Psoas muscle (tissue), 8 donors: Measurements from ENCODE around the gene PIWIL1. TPM values are rescaled to one million over a fixed set of nuclear protein-coding genes. Genes with fewer than 3 reads are reported as not detected.

ENCODE experiments used
- ATAC-seq, 4 donors: fragments of 200-7000 bp; cut with Tn5 transposase; one replicate each; pipeline ENCODE4 v1.9.1; 2020; ENCODE audit warnings: moderate library complexity in 3 of 4, mild to moderate bottlenecking in 2 of 4
- DNase-seq, 2 donors: peaks; one replicate each; pipeline ENCODE4 v3.0.0-alpha.2; 2020
- H3K27ac ChIP-seq: fragments of 200-600 bp; one replicate; pipeline ENCODE4 v1.8.0; 2022
- H3K27me3 ChIP-seq, 3 donors: fragments of 200-600 bp in 1 of 3; one replicate each; pipeline versions ENCODE4 v1.6.1 to v1.8.0; 2013 to 2022; ENCODE audit warnings: low read length in 2 of 3, mild to moderate bottlenecking in 2 of 3, moderate library complexity in 1 of 3; ENCODE audit not compliant: insufficient read depth in 3 of 3
- H3K36me3 ChIP-seq, 2 donors: fragments of 200-600 bp in 1 of 2; one replicate each; pipeline versions ENCODE4 v1.6.1 to v1.8.0; 2013 to 2022; ENCODE audit warnings: low read depth in 1 of 2, mild to moderate bottlenecking in 1 of 2, moderate library complexity in 1 of 2; ENCODE audit not compliant: insufficient read depth in 1 of 2
- H3K4me1 ChIP-seq: fragments of 200-600 bp; one replicate; pipeline ENCODE4 v1.8.0; 2022
- H3K4me3 ChIP-seq: fragments of 200-600 bp; one replicate; pipeline ENCODE4 v1.8.0; 2022; ENCODE audit warnings: mild to moderate bottlenecking
- H3K9me3 ChIP-seq: fragments of 200-600 bp; one replicate; pipeline ENCODE4 v1.8.0; 2022
- WGBS, 3 donors: extraction: QIAGEN DNeasy Blood & Tissue Kit; methylation state at CpG; one replicate each; pipeline versions ENCODE4 v1.1.6 to v1.1.7; 2013; 5-methylcytosine and 5-hydroxymethylcytosine counted together
- intact Hi-C, 2 donors: fragments of 100-400 bp; cut with DNase I; formaldehyde crosslinking; loops; one replicate each; pipeline versions ENCODE4 v1.11.0 to v1.14.2; 2022
- polyA plus RNA-seq, 3 donors: library from polyadenylated mRNA; stranded (reverse); fragments of 200-250 nt; gene quantifications; one replicate each; pipeline ENCODE4 v1.2.3, GENCODE V29; 2013
- total RNA-seq, 4 donors: library from RNA; stranded (reverse); fragmentation: NEBNext Ultra II Directional in 2 of 4; extraction: Animal tissue kit (Norgen Biotek cat#: 25700) in 2 of 4; gene quantifications; one replicate each; pipeline versions ENCODE4 v1.2.1 to v1.2.4, GENCODE V29; 2021 to 2023
- TF ChIP-seq, protein P1 (sequence below): fragments of 200-600 bp; IDR thresholded peaks from one replicate; pipeline ENCODE4 v1.8.0; 2022; ENCODE audit warnings: antibody characterized with exemption
- donor health status: healthy with polysubstance abuse.
- donor health status: DM: no; HTN: no; CAD: no; lungs with moderate emphysema.
- donor health status: Bipolar disorder and iron deficiency.
- donor health status: healthy.
- donor health status: DM: yes; HTN: yes; CAD: no.
- donor health status: DM: no; HTN: no; CAD: no.
- donor health status: DM: no; HTN: no; CAD: no.
- donor health status: DM: yes; HTN: yes; CAD: no.

PIWIL1 gene
- total and polyA plus RNA-seq, 7 donors = not detected

GRCh38 chr12:130369816-130370215 lies 32.1 kb downstream of the PIWIL1 start:
- peaks cover 0 to 5% (median 0%) of the 10 kb centered on the region in 3 donors for H3K27me3 ChIP-seq
- ATAC-seq = no peak
- H3K27ac ChIP-seq = no peak overlapping the region
- H3K36me3 ChIP-seq = no peaks in the 10 kb centered on the region
- H3K4me3 ChIP-seq = no peak overlapping the region
- no peaks in the 10 kb centered on the region for H3K9me3 ChIP-seq
- intact Hi-C loops = no loop called here
- DNase-seq = no peak
- 36 to 50% (median 40%) methylated on average over 4 of the region's 4 CpGs for WGBS, 3 donors
- TF ChIP-seq, protein P1, sequence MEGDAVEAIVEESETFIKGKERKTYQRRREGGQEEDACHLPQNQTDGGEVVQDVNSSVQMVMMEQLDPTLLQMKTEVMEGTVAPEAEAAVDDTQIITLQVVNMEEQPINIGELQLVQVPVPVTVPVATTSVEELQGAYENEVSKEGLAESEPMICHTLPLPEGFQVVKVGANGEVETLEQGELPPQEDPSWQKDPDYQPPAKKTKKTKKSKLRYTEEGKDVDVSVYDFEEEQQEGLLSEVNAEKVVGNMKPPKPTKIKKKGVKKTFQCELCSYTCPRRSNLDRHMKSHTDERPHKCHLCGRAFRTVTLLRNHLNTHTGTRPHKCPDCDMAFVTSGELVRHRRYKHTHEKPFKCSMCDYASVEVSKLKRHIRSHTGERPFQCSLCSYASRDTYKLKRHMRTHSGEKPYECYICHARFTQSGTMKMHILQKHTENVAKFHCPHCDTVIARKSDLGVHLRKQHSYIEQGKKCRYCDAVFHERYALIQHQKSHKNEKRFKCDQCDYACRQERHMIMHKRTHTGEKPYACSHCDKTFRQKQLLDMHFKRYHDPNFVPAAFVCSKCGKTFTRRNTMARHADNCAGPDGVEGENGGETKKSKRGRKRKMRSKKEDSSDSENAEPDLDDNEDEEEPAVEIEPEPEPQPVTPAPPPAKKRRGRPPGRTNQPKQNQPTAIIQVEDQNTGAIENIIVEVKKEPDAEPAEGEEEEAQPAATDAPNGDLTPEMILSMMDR = no peak
- H3K4me1 ChIP-seq = no peaks in the 10 kb centered on the region

DNA sequence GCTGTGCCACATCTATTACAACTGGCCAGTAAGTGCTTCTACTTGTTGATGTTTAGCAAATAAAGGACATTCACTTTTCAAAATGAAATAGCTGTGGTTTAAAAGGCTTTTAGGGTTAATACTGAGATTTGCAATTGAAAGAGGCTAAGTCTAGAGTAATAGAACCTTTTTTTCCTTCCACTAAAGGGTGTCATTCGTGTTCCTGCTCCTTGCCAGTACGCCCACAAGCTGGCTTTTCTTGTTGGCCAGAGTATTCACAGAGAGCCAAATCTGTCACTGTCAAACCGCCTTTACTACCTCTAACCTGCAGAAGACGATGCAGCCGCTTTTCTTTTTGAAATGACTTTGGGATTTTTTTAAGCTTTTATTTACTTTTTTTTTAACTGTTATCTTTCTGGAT lies 33.6 kb downstream of the PIWIL1 start:
- WGBS, 3 donors = 9 to 14% (median 12%) methylated on average over 5 of the region's 5 CpGs
- DNase-seq = no peak
- peaks cover 0 to 5% (median 0%) of the 10 kb centered on the region in 3 donors for H3K27me3 ChIP-seq
- H3K9me3 ChIP-seq = no peaks in the 10 kb centered on the region
- no peak overlapping the region for H3K27ac ChIP-seq
- intact Hi-C loops = no loop called here
- no peak overlapping the region for H3K4me3 ChIP-seq
- H3K36me3 ChIP-seq = no peaks in the 10 kb centered on the region
- H3K4me1 ChIP-seq = no peaks in the 10 kb centered on the region
- ATAC-seq = no peak
- TF ChIP-seq, protein P1 = no peak

DNA sequence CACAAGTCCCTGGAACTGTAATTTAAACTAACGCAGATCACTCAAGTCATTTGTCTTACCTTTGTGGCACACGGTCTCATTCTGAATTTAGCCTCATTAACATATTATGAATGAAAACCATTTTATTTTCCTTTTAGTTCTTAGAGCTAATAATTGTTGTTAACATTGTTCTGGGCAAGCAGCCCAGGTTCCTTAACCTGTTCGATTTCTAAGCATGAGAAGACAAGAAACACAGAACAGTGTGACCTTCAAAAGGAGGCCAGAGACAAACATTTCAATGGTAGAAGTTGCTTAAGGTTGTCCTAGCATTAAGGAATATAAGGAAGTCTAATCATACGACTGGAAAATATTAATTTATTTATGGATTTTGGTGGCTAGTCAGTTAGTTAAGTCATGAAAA lies 35.2 kb downstream of the PIWIL1 start:
- DNase-seq (no peak), ATAC-seq (no peak)
- WGBS, 3 donors = 50 to 63% (median 54%) methylated on average over 4 of the region's 4 CpGs
- no peaks in the 10 kb centered on the region for H3K4me1 ChIP-seq
- H3K36me3 ChIP-seq = no peaks in the 10 kb centered on the region
- no peak overlapping the region for H3K27ac ChIP-seq
- H3K27me3 ChIP-seq = peaks cover 0 to 5% (median 0%) of the 10 kb centered on the region in 3 donors
- intact Hi-C loops = no loop called here
- H3K9me3 ChIP-seq = no peaks in the 10 kb centered on the region
- TF ChIP-seq, protein P1 = no peak
- H3K4me3 ChIP-seq = no peak overlapping the region

- Histone ChIP-seq H3K4me3 (no peak overlapping the region), H3K27ac (no peak overlapping the region), H3K4me1 (no peaks in the 10 kb centered on the region), H3K36me3 (no peaks in the 10 kb centered on the region), H3K9me3 (no peaks in the 10 kb centered on the region), H3K27me3 (peaks cover 0 to 5% (median 0%) of the 10 kb centered on the region in 3 donors)
- DNase-seq = no peak
- intact Hi-C loops = no loop called here
- TF ChIP-seq, protein P1 = no peak
- no peak for ATAC-seq
- WGBS, 3 donors = 60 to 76% (median 64%) methylated on average over 4 of the region's 4 CpGs
These were observed 36.4 kb downstream of the PIWIL1 start for GRCh38 chr12:130374083-130374482.
